GM11168 (cell line): ENCODE data around the gene MRPS18A.
"Not testable (repeated sequence)": the region's sequence is repeated elsewhere in the genome, so short reads cannot be mapped to it uniquely, and the experiment has no call there.

Source experiments
- in situ Hi-C: fragments of 300-500 bp; cut with MboI; formaldehyde crosslinking; loops from one replicate; pipeline ENCODE4 v1.12.0; 2022; ENCODE audit warnings: low sequenced_read_pairs; ENCODE audit not compliant: unreplicated experiment

Gene MRPS18A

DNA sequence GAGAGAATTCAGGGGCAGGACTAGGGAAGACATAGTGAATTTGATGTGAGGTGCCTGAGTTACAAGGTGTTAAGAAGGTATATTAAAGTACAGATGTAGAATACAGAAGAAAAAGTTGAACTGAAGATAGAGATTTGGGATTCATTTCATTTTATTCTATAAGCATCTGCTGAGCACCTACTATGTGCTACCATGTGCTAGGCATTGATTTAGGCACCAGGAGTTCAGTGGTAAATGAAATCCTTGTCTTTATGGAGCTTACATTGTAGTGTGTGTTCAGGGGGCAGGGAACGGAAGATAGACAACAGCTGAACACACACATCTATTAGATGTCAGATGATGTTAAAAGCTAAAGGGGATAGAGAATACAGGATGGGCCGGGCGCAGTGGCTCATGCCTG, 40.0 kb downstream of the MRPS18A start:
- in situ Hi-C loops = no loop called here

- in situ Hi-C loops = no loop called here
Measured at GRCh38 chr6:43645613-43645964, 42.0 kb downstream of the MRPS18A start.

DNA sequence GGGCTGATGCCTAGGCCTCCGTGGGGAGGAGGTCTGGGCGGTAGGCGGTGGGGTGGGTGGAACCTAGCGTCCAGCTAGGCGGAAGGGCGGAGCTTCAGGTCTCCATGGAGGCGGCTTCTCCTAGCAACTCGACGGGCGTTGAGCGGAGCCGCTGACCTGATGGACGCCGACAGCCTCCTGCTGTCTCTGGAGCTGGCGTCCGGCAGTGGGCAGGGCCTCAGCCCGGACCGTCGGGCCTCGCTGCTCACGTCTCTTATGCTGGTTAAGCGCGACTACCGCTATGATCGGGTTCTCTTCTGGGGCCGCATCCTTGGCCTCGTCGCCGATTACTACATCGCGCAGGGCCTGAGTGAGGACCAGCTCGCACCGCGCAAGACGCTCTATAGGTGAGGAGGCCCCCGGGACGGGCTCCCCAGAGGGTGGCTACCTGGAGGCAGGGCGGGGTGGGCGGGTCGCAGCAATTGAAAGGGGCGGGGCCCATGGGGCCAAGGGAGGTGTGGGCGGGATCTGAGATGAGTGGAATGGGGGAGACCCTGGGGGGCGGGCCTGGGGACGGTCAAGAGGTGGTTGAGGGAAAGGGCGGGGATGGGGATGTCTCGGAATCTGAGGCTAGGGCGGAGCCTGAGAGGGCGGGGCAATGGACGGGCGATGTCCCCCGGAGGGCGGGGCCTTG, 42.5 kb downstream of the MRPS18A start, which contains the start of gene RSPH9:
Gene RSPH9 (plus strand): TSS at position 97 of the 673 bp plus-strand sequence. CDS start 63 bp downstream, at position 160.
- in situ Hi-C loops = no loop called here

DNA sequence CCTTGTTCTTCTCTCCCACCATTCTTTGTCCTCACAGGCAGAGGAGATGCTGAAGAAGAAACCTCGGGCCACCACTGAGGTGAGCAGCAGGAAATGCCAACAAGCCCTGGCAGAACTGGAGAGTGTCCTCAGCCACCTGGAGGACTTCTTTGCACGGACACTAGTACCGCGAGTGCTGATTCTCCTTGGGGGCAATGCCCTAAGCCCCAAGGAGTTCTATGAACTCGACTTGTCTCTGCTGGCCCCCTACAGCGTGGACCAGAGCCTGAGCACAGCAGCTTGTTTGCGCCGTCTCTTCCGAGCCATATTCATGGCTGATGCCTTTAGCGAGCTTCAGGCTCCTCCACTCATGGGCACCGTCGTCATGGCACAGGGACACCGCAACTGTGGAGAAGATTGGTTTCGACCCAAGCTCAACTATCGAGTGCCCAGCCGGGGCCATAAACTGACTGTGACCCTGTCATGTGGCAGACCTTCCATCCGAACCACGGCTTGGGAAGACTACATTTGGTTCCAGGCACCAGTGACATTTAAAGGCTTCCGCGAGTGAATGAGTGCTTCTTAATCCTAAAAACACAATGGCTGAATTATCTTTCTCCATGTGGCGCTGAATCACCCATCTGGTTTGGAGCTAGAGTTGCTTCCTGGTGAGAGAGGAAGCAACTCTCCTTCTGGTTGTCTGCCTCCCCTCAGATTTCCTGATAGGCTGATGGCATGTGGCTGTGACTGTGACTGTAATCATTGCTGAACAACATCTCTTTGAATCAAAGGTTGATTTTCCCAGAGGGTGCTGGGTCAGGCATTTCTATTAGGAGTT, 47.4 kb downstream of the MRPS18A start:
- in situ Hi-C loops = no loop called here

DNA sequence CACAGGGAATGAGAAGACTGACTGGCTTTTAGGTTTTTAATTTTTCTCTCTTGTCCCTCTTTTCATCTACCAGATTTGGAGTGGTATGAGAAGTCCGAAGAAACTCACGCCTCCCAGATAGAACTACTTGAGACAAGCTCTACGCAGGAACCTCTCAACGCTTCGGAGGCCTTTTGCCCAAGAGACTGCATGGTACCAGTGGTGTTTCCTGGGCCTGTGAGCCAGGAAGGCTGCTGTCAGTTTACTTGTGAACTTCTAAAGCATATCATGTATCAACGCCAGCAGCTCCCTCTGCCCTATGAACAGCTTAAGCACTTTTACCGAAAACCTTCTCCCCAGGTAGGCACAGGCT, 51.3 kb downstream of the MRPS18A start:
- in situ Hi-C loops = no loop called here

DNA sequence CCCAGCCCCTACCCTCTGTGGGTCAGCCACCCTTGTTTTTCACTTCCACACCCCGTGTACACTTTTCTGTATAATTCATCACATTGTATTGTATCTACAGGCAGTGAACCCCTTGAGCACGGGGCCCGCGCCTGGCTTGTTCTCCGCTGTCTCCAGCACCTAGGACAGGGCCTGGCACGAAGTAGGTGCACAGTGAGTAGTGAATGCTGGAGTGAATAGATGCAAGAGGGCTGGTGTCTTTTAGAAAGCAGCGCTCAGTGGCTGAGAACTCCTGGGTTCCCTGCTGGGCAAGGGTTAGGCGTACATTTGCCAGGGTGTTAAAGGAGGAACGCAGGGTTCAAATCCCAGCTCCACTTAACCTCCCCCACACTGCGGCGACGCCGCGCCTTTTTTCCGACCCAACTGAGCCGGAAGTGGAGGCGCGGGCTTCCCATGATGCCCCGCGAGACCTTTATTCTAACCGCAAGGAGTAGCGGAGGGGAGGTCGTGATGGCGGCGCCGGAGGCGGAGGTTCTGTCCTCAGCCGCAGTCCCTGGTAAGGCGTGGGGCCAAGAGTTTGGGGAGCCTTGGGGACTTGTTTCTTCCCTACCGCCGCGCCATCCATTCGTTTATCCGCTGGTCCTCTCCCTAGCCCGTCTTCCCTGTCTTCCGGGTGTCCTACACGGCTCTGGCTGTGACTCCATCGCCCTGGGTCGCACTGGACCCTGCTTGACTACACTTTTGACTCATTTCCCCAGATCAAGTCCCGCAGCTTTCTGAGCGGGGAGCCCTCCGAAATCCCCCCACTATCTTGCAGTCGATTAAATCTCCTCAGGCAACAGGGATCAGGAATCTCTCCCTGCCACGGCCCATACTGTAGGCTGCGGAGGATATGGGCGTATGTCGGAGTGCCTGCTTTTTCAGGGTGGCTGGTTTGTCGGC, 51.9 kb downstream of the MRPS18A start, which contains the start of gene MAD2L1BP:
Gene MAD2L1BP (plus strand): TSS at position 454 of the 921 bp plus-strand sequence. CDS start 36 bp downstream, at position 490.
- in situ Hi-C loops = no loop called here

DNA sequence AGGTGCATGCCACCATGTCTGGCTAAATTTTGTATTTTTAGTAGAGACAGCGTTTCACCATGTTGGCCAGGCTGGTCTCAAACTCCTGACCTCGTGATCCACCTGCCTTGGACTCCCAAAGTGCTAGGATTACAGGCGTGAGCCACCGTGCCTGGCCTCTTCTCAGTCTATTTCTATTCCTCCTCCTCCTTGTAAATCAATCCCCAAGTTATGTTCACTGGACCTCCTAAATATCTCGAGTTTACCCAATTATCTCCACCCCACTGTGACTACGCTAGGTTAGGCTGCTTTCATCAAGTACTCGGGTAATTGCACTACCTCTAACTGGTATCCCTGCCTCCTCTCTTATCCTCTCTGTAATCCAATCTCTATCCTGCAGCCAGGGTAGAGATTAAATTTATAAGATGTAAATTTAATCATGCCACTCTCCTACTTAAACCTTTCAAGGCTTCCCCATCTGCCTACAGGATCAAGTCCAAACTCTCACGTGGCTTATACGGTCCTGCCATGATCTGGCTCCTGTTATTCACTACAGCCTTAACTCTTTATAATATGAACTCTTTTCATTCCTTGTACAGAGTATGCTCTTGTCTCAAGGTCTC, 52.8 kb downstream of the MRPS18A start:
- in situ Hi-C loops = no loop called here

DNA sequence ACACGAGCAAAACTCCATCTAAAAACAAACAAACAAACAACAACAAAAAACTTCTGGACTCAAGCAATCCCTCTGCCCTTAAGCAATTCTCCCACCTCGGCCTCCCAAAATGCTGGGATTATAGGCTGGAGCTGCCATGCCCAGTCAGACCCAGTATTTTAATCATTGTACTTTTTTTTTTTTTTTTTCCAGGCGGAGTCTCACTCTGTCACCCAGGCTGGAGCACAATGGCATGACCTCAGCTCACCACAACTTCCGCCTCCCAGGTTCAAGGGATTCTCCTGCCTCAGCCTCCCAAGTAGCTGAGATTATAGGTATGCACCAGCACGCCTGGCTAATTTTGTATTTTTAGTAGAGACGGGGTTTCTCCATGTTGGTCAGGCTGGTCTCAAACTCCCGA, 54.6 kb downstream of the MRPS18A start:
- in situ Hi-C loops = not testable (repeated sequence)

DNA sequence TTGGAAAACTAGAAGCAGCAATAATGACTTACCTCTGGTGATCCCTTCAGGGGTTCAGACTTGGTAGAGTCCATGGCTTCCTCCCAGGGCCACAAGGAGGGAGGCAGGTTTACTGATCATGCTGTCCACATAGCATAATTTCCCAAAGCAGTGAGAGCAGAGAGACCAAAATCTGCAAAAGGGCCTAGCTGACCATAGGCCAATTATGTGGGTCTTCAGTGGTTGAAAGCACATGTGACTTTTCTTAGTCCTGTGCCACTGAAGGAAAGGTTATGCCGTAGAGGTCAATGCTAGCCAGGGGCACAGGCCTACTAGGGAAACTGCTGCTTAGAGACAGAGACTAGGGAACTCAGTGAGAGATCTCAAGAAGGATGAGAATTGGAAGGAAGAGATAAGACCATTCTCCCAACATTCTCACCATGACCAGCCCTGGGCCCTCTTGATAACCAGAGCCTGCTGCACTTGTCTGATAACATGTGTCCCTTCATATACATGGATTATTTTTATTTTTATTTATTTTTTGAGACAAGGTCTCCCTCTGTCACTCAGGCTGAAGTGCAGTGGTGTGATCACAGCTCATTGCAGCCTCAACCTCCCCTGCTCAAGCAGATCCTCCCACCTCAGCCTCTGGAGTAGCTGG, 56.5 kb downstream of the MRPS18A start:
- in situ Hi-C loops = no loop called here

DNA sequence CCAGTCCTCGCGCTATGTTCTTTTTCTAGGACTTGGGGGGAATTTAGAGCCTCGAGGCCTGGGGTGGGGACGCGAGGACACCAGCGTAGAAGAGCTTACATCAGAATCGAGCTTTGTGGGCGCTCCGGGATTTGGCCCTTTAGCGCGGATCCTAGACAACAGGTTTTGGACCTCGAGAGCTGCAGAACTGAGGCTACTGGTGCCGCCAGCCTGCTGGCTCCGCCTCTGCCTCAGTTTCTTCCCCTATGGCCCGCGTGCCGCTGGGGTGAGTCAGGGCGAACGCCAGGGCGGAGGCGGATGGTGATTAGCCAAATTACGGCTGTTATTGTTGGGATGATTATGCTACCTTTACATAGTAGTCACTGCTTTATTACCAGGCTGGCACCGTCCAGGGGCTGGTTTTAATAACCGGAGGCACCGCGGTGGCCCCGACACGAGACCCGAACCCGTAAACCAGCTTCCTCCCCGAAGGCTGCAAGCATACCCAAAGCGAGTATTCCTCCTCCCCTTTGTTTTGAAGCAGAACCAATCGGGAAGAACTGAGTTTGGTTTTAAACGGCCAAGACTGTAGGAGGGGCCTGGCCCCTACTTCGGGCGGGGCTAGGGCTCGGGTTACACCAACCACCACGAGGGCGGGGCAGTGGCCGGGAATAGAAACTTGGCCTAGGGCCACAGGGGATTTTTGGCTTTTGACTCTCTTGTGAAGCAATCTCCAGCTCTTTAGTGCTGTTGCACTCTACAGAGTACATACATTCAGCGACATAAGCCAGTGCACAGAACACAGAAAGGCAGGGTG, 57.9 kb downstream of the MRPS18A start:
- in situ Hi-C loops = no loop called here

DNA sequence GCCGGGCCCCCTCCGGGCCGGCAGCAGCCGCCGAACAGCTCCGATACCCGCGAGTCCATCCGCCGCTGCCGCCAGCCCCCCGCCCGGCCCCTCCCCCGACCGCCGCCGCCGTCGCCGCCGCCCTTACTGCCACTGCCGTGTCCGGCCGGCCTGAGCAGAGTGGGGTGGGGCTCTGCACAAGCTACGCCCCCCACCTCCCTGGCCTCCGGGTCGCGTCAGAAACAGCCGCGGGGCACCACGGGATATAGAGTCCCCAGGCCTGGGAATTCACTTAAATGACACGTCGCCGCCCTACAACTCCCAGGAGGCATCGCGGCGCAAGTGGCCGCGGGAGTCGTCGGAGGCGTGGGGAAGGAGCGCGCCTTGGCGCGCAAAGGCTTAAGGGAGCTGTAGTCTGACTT, 58.5 kb downstream of the MRPS18A start, which contains the start of gene GTPBP2:
Gene GTPBP2 (minus strand): TSS at position 161 of the 401 bp plus-strand sequence. CDS start 102 bp downstream, at position 59.
- in situ Hi-C loops = no loop called here

DNA sequence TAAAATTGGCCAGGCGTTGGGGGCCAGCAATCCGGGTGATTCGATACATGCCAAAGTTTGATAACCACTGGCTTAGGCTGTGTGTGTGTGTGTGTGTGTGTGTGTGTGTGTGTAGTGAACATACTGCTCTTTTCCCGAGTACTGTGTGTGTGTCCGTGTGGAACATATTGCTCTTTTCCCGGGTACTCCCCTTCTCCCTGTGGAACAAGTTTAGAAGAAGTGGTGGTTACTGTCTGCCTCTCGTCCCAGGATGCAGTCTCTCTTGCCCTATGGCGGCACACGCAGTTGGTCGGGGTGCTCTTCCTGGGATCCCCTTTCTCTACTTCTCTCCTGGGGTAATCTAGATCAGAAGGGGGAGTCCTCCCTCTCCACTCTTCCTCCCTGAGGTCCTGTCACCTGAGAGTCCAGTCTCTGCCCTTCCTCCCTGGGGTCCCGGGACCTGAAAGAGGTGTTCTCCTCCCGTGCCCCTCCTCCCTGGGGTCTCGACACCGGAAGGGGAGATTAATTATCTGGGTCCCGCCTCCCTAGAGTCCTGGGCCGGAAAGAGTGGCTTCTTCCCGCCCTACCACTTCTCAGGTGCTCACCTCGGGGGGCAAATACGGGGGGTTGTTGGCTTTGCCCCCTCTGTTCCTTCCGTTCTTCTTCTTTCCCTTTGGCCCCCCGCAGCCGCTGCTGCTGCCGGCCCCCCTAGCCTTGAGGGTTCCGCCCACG, 59.0 kb downstream of the MRPS18A start:
- in situ Hi-C loops = no loop called here

DNA sequence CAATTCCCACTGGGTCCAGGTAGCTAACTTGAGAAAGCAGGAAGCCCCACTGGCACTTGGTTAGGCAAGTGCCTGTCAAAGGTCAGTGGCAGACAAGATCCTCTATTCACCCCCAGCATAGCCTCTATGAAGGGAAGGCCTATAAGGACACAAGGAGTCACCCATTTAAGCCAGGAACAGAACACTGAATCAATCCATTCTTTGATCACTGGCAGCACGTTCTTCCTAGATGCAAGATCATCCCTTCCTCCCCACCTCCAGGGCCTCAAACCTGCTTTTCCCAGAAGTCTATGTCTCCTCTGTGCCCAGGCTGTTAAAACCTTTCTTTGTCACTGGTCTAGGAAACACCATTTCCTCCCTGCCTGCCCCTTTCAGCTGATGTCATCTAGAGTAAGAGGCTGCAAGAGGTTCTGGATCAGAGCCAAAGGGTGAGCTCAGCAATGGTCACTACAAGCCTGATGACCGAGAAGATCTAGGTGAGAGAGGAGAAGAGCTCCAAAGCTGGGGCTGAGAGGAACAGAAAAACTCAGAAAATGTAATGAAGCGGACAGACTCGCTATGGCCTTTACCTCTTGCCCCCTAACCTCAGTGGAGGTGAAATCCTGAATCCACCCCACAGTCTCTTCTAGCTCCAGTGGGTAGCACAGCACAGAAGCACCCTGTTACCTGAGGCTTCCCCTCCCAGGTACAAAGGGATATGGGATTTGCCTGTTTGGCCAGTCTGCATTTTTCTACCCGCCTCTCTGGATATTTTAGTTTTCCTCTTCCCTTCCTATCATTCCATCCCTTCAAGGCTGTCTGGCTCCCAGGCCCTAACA, 60.4 kb downstream of the MRPS18A start:
- in situ Hi-C loops = no loop called here

- in situ Hi-C loops = no loop called here
Measured at GRCh38 chr6:43625393-43625992, 62.1 kb downstream of the MRPS18A start.

- in situ Hi-C loops = no loop called here
Measured at GRCh38 chr6:43624786-43625288, 62.8 kb downstream of the MRPS18A start.

DNA sequence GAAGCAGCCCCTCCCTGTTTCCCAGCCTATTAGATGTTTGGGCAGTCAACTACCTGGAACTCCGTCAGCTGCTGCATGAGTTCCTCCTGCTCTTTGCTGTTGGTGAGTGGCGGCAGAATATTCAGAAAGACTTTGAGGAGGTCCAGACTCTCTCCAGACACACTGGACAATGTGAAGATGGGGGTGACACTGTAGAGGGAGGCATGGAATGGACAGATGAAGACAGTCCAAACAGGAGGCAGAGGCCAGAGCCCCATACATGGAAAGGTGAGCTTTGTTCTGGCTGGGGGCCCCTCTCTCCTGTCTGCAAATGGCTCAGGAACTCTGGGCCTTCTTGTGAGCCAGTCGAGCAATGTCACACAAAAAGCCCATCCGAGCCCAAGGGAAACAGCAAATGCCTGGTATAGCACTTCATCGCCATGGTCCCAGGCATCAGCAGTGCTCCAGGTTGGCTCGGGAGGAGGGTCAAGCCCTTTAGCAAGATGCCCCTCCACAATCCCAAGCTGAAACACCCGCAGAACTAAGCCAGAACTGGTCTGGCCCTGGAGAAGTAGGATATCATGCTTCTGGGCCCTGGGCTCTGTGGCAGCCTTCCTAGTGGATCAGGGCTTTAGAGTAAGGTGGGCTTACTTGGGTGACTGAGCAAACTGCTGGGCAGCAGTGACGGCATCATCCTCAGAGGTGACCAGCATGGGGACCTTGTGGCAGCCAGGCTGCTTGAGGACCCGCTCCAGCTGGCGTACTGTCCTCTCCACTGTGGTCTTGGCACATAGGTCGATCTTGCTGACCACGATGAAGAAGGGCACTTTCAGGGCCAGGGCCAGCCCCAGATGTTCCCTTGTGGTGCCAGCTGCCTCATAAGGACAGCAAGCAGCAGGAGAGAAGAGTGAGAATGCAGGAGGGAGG, 63.5 kb downstream of the MRPS18A start:
- in situ Hi-C loops = no loop called here
